ENCODE measurements around the gene KRTAP5-3.

- TF ChIP-seq CTCF (IDR thresholded peaks at IDR 0.05), result no peak
- TF ChIP-seq EZH2 (IDR thresholded peaks at IDR 0.05), result no peak
These were observed 10.3 kb downstream of the KRTAP5-3 start, which contains the start of gene KRTAP5-2 for GRCh38 chr11:1597994-1598380.
